SK-N-MC (cell line): Measurements from ENCODE around the gene SEMA3D.

Source experiments
- EZH2 ChIP-seq: fragments of 200-600 bp; sonication (generic); IDR thresholded peaks from one replicate; pipeline ENCODE4 v1.6.1; 2017; ENCODE audit warnings: antibody characterized with exemption
- POLR2AphosphoS5 ChIP-seq: IDR thresholded peaks from 2 replicates; pipeline ENCODE4 v1.6.1; 2012; ENCODE audit warnings: mild to moderate bottlenecking, low read depth, low read length, borderline replicate concordance

GRCh38 chr7:85061456-85061855 lies 125.4 kb downstream of the SEMA3D start:
- TF ChIP-seq POLR2AphosphoS5, result no peak
- no peak for TF ChIP-seq EZH2
